ENCODE data around the gene DTWD1.

DTWD1 gene

DNA sequence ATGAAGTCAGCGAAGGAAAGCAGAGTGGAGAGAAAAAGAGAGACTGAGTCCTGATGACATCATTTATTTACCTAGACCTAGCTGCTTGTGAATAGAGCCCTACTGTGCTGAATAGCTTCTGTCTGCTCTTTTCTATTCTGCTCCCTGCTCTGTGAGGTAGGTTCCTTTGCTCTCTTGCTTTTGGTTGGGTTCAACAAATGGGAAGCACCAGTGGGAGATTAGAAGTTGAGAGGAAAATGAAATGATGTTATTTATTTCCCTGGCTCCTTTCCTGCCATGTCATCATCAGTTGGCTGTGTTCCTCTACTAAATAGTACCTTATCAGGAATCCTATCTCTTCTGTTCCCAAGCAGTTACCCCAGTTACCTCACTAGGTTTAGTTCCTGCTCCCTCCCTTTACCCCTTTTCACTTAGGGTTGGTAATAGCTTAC is 23.5 kb downstream of the DTWD1 start:
- CTCF ChIA-PET = no interaction called here
- POLR2A ChIA-PET = no interaction called here

DNA sequence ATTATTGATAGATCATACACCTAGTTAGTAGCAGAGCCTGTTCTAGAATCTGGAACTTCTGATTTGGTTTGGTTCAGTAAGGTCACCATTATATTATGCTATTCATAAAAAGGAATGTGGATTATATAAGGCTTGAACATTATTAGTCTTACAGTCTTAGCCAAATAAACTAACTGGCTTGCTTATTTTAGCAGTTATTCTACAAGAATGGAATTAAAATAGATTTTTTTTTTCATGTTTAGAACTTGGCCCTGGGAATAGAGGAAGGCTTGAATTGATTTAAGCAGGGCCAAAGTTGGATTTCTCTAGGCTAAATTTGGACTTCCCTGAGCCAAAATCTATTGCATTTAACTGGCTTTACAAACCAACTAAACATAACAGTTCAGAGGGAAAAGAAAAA is 24.4 kb downstream of the DTWD1 start:
- TF ChIP-seq NFRKB (IDR thresholded peaks at IDR 0.05) (no peak), SP1 (IDR thresholded peaks at IDR 0.05) (no peak), HDGF (IDR thresholded peaks at IDR 0.05; ENCODE audit: borderline replicate concordance) (no peak), SUZ12 (IDR thresholded peaks at IDR 0.05) (no peak), ELF4 (IDR thresholded peaks at IDR 0.05) (no peak), BHLHE40 (IDR thresholded peaks at IDR 0.05; ENCODE audit: borderline replicate concordance) (no peak), FOXK2 (IDR thresholded peaks at IDR 0.05) (no peak), FOXA1 (IDR thresholded peaks at IDR 0.05) (no peak), ZNF384 (IDR thresholded peaks at IDR 0.05) (no peak), LEF1 (IDR thresholded peaks at IDR 0.05; ENCODE audit: borderline replicate concordance) (no peak)
- no peak for DNase-seq (ENCODE audit: extremely low spot score)
- CTCF ChIA-PET = no interaction called here
- POLR2A ChIA-PET = no interaction called here

More for the DNA sequence above, 23.5 kb downstream of the DTWD1 start:
- TF ChIP-seq ARNT (IDR thresholded peaks at IDR 0.05) (no peak), ZNF384 (IDR thresholded peaks at IDR 0.05) (no peak), SUZ12 (IDR thresholded peaks at IDR 0.05) (no peak), ELF4 (IDR thresholded peaks at IDR 0.05) (no peak), L3MBTL2 (conservative IDR thresholded peaks at IDR 0.05) (no peak), BHLHE40 (IDR thresholded peaks at IDR 0.05; ENCODE audit: borderline replicate concordance) (no peak), TARDBP (IDR thresholded peaks at IDR 0.05) (no peak), NFRKB (IDR thresholded peaks at IDR 0.05) (no peak), FOXA1 (IDR thresholded peaks at IDR 0.05) (no peak), FOXK2 (IDR thresholded peaks at IDR 0.05) (no peak), LEF1 (IDR thresholded peaks at IDR 0.05; ENCODE audit: borderline replicate concordance) (no peak), CTBP1 (IDR thresholded peaks at IDR 0.05; ENCODE audit: borderline replicate concordance) (no peak), SP1 (IDR thresholded peaks at IDR 0.05) (no peak), FOXM1 (IDR thresholded peaks at IDR 0.05; ENCODE audit: borderline replicate concordance) (no peak)
- TF ChIP-seq, protein P1, sequence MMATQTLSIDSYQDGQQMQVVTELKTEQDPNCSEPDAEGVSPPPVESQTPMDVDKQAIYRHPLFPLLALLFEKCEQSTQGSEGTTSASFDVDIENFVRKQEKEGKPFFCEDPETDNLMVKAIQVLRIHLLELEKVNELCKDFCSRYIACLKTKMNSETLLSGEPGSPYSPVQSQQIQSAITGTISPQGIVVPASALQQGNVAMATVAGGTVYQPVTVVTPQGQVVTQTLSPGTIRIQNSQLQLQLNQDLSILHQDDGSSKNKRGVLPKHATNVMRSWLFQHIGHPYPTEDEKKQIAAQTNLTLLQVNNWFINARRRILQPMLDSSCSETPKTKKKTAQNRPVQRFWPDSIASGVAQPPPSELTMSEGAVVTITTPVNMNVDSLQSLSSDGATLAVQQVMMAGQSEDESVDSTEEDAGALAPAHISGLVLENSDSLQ (IDR thresholded peaks at IDR 0.05) = no peak
- no peak for DNase-seq (ENCODE audit: extremely low spot score)

DNA sequence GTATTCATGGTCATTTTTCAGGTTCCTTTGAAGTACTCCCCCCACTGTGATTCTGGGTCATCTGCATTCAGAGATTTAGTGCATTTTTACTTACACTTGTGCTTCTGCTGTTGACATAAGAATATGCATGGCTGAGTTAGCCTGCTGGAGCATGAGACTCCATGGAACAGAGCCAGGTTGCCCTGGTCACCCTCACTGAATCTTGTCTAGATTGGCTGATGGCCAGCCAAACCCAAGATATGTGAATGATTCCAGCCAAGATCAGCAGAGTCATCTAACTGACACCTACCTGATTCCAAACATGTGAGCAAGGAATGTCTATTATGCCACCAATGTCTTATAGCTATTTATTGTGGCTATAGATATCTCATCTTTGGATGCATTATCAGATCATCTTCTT is 25.1 kb downstream of the DTWD1 start:
- no peak for DNase-seq (ENCODE audit: extremely low spot score)
- POLR2A ChIA-PET = no interaction called here
- CTCF ChIA-PET = no interaction called here
- TF ChIP-seq HDGF (IDR thresholded peaks at IDR 0.05; ENCODE audit: borderline replicate concordance) (no peak), L3MBTL2 (conservative IDR thresholded peaks at IDR 0.05) (no peak), SUZ12 (IDR thresholded peaks at IDR 0.05) (no peak), LEF1 (IDR thresholded peaks at IDR 0.05; ENCODE audit: borderline replicate concordance) (no peak), CTBP1 (IDR thresholded peaks at IDR 0.05; ENCODE audit: borderline replicate concordance) (no peak), ELF4 (IDR thresholded peaks at IDR 0.05) (no peak), SP1 (IDR thresholded peaks at IDR 0.05) (no peak), BHLHE40 (IDR thresholded peaks at IDR 0.05; ENCODE audit: borderline replicate concordance) (no peak), TARDBP (IDR thresholded peaks at IDR 0.05) (no peak), ZNF384 (IDR thresholded peaks at IDR 0.05) (no peak), FOXM1 (IDR thresholded peaks at IDR 0.05; ENCODE audit: borderline replicate concordance) (no peak), NFRKB (IDR thresholded peaks at IDR 0.05) (no peak), FOXK2 (IDR thresholded peaks at IDR 0.05) (no peak), FOXA1 (IDR thresholded peaks at IDR 0.05) (no peak), ARNT (IDR thresholded peaks at IDR 0.05) (no peak)
- TF ChIP-seq, protein P1 (IDR thresholded peaks at IDR 0.05) = no peak

DNA sequence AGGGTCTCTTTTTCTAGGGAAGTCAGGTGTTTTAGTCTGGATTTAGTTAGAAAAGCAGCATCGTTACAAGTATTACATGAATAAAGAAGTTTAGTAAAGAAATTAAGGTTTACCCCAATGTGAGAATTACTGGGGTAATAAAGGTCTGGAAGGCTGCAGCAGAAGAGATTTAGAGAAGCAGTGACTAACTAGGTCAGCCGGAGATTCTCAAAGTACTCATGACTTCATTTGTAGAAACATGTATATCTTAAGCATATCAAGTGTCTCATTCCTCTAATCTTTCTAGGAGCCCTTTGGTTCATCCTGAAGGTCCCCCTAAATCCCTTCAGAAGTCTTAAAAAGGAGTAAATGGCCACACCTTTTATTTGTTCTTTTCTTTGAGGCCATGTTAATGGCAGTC is 26.0 kb downstream of the DTWD1 start:
- POLR2A ChIA-PET = no interaction called here
- CTCF ChIA-PET = no interaction called here
- no peak for TF ChIP-seq FOXA1 (IDR thresholded peaks at IDR 0.05)
- no peak for TF ChIP-seq TARDBP (IDR thresholded peaks at IDR 0.05)
- no peak for TF ChIP-seq L3MBTL2 (conservative IDR thresholded peaks at IDR 0.05)
- no peak for TF ChIP-seq SUZ12 (IDR thresholded peaks at IDR 0.05)
- no peak for TF ChIP-seq NFRKB (IDR thresholded peaks at IDR 0.05)
- TF ChIP-seq, protein P1 (IDR thresholded peaks at IDR 0.05) = no peak
- TF ChIP-seq ELF4 (IDR thresholded peaks at IDR 0.05) = no peak
- TF ChIP-seq FOXK2 (IDR thresholded peaks at IDR 0.05) = no peak
- no peak for TF ChIP-seq BHLHE40 (IDR thresholded peaks at IDR 0.05; ENCODE audit: borderline replicate concordance)
- TF ChIP-seq FOXM1 (IDR thresholded peaks at IDR 0.05; ENCODE audit: borderline replicate concordance) = no peak
- no peak for TF ChIP-seq CTBP1 (IDR thresholded peaks at IDR 0.05; ENCODE audit: borderline replicate concordance)
- TF ChIP-seq ZNF384 (IDR thresholded peaks at IDR 0.05) = no peak
- no peak for TF ChIP-seq HDGF (IDR thresholded peaks at IDR 0.05; ENCODE audit: borderline replicate concordance)
- no peak for TF ChIP-seq LEF1 (IDR thresholded peaks at IDR 0.05; ENCODE audit: borderline replicate concordance)
- no peak for TF ChIP-seq ARNT (IDR thresholded peaks at IDR 0.05)
- DNase-seq (ENCODE audit: extremely low spot score) = no peak

DNA sequence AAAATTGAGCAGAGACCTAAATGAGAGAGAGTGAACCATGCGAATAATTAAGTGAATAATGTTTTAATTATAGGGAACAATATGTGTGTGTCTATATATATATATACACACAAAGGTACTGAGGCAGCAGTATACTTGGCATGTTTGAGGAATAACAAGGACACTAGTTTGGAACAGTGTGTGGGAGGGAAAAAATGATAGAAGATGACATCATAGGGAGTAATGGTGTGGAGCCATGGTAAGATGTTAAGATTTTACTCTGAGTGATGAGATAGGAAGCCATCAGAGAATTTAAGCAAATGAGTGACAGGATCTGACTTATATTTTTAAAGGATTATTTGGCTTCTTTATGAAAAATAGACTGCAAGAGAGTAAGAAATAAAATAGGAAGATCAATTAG is 29.1 kb downstream of the DTWD1 start:
- TF ChIP-seq HDGF (IDR thresholded peaks at IDR 0.05; ENCODE audit: borderline replicate concordance) (no peak), TARDBP (IDR thresholded peaks at IDR 0.05) (no peak), ELF4 (IDR thresholded peaks at IDR 0.05) (no peak), LEF1 (IDR thresholded peaks at IDR 0.05; ENCODE audit: borderline replicate concordance) (no peak), L3MBTL2 (conservative IDR thresholded peaks at IDR 0.05) (no peak), CTBP1 (IDR thresholded peaks at IDR 0.05; ENCODE audit: borderline replicate concordance) (no peak), BHLHE40 (IDR thresholded peaks at IDR 0.05; ENCODE audit: borderline replicate concordance) (no peak), SUZ12 (IDR thresholded peaks at IDR 0.05) (no peak), NFRKB (IDR thresholded peaks at IDR 0.05) (no peak), FOXA1 (IDR thresholded peaks at IDR 0.05) (no peak), FOXM1 (IDR thresholded peaks at IDR 0.05; ENCODE audit: borderline replicate concordance) (no peak), SP1 (IDR thresholded peaks at IDR 0.05) (no peak), FOXK2 (IDR thresholded peaks at IDR 0.05) (no peak), ARNT (IDR thresholded peaks at IDR 0.05) (no peak), ZNF384 (IDR thresholded peaks at IDR 0.05) (no peak)
- TF ChIP-seq, protein P1 (IDR thresholded peaks at IDR 0.05) = no peak
- ChIA-PET POLR2A (no interaction called here), CTCF (no interaction called here)
- DNase-seq (ENCODE audit: extremely low spot score) = no peak
